SK-N-SH (cell line): ENCODE results near the gene SH2D3C. TPM values are rescaled to one million over a fixed set of nuclear protein-coding genes. Genes with fewer than 3 reads are reported as not detected.

Source experiments
- CTCF ChIA-PET: fragments of 300-600, 350-600 bp; formaldehyde crosslinking; extraction: SDS; loops from one replicate; lab custom pipeline; 2021; lab: Yijun Ruan, JAX
- POLR2A ChIA-PET: fragments of 350-600 bp; sonication (Branson Sonifier 250); formaldehyde crosslinking; extraction: SDS; loops from one replicate; lab custom pipeline; 2020; ENCODE audit warnings: antibody characterized with exemption, inconsistent platforms; lab: Yijun Ruan, JAX
- DNase-seq: peaks from one replicate; pipeline ENCODE4 v3.0.0; 2012
- H2AFZ ChIP-seq: fragments of 200-600 bp; sonication (generic); 2 replicates; pipeline ENCODE4 v1.8.1; 2016; ENCODE audit warnings: antibody characterized with exemption, mild to moderate bottlenecking, low read depth
- H3F3A ChIP-seq: fragments of 200-600 bp; sonication (generic); replicated peaks from 2 replicates; pipeline ENCODE3; 2016; ENCODE audit warnings: antibody characterized with exemption, mild to moderate bottlenecking; ENCODE audit not compliant: insufficient read depth
- H3K27ac ChIP-seq, 2 experiments: fragments of 200-500 bp in 1 of 2; fragments of 200-600 bp in 1 of 2; sonication (Bioruptor generic) in 1 of 2; sonication (generic), shearing (Covaris generic) in 1 of 2; 2 replicates each; pipeline versions ENCODE4 v1.5.1 to v1.6.1; 2014 to 2016; ENCODE audit warnings: low read depth in 2 of 2, inconsistent platforms in 1 of 2, low read length in 1 of 2, mild to moderate bottlenecking in 1 of 2, mixed read lengths in 1 of 2
- H3K27me3 ChIP-seq: fragments of 200-600 bp; sonication (generic), shearing (Covaris generic); 2 replicates; pipeline ENCODE4 v1.6.1; 2016; ENCODE audit warnings: mixed run types; ENCODE audit not compliant: insufficient read depth
- H3K36me3 ChIP-seq, 2 experiments: fragments of 200-500 bp in 1 of 2; fragments of 200-600 bp in 1 of 2; sonication (Bioruptor generic) in 1 of 2; sonication (generic) in 1 of 2; replicated peaks in 1 of 2; 2 replicates each; pipeline versions ENCODE3 to v1.5.1; 2014 to 2016; ENCODE audit warnings: low read length in 1 of 2, mild to moderate bottlenecking in 1 of 2; ENCODE audit not compliant: insufficient read depth in 2 of 2, control insufficient read depth in 1 of 2
- H3K4me1 ChIP-seq, 2 experiments: fragments of 200-500 bp in 1 of 2; fragments of 200-600 bp in 1 of 2; sonication (Bioruptor generic) in 1 of 2; sonication (generic), shearing (Covaris generic) in 1 of 2; 2 replicates each; pipeline versions ENCODE4 v1.5.1 to v1.6.1; 2014 to 2016; ENCODE audit warnings: low read depth in 1 of 2, low read length in 1 of 2, mixed run types in 1 of 2; ENCODE audit not compliant: insufficient read depth in 2 of 2, control insufficient read depth in 1 of 2
- H3K4me2 ChIP-seq: fragments of 200-600 bp; sonication (generic), shearing (Covaris generic); 2 replicates; pipeline ENCODE4 v1.6.1; 2017; ENCODE audit warnings: mixed run types
- H3K4me3 ChIP-seq, 2 experiments: fragments of 200-500 bp in 1 of 2; fragments of 200-600 bp in 1 of 2; sonication (Bioruptor generic) in 1 of 2; sonication (generic), shearing (Covaris generic) in 1 of 2; 2 replicates each; pipeline versions ENCODE4 v1.5.1 to v1.8.1; 2014 to 2016; ENCODE audit warnings: low read depth in 2 of 2, inconsistent platforms in 1 of 2, low read length in 1 of 2, mild to moderate bottlenecking in 1 of 2, mixed read lengths in 1 of 2, moderate library complexity in 1 of 2
- H3K79me2 ChIP-seq: fragments of 200-600 bp; sonication (generic); 2 replicates; pipeline ENCODE4 v1.8.1; 2017; ENCODE audit warnings: mild to moderate bottlenecking; ENCODE audit not compliant: insufficient read depth
- H3K9ac ChIP-seq: fragments of 200-600 bp; sonication (generic); 2 replicates; pipeline ENCODE4 v1.6.1; 2017; ENCODE audit warnings: mixed run types
- H3K9me2 ChIP-seq: fragments of 200-600 bp; sonication (generic); 2 replicates; pipeline ENCODE4 v1.6.1; 2017; ENCODE audit warnings: mixed run types
- H3K9me3 ChIP-seq: fragments of 200-600 bp; sonication (generic); 2 replicates; pipeline ENCODE4 v1.6.1; 2017; ENCODE audit warnings: mixed run types, mild to moderate bottlenecking, moderate library complexity
- H4K20me1 ChIP-seq: fragments of 200-600 bp; sonication (generic); 2 replicates; pipeline ENCODE4 v1.6.1; 2017; ENCODE audit warnings: mild to moderate bottlenecking, mixed run types; ENCODE audit not compliant: insufficient read depth
- CHD2 ChIP-seq: fragments of 150-350 bp; IDR thresholded peaks from 2 replicates; pipeline ENCODE4 v1.6.1; 2018; ENCODE audit warnings: low read length; ENCODE audit not compliant: partially characterized antibody
- ELF1 ChIP-seq: IDR thresholded peaks from 2 replicates; pipeline ENCODE4 v1.4.0; 2012
- EZH2phosphoT487 ChIP-seq: fragments of 200-600 bp; sonication (generic); IDR thresholded peaks from 2 replicates; pipeline ENCODE4 v1.6.1; 2017; ENCODE audit warnings: low read depth, mixed run types, mild to moderate bottlenecking, antibody characterized with exemption, moderate library complexity, borderline replicate concordance
- FOSL2 ChIP-seq: IDR thresholded peaks from 2 replicates; pipeline ENCODE4 v1.4.0; 2012; ENCODE audit warnings: low read depth, mild to moderate bottlenecking, moderate library complexity, borderline replicate concordance
- POLR2AphosphoS5 ChIP-seq: IDR thresholded peaks from 2 replicates; pipeline ENCODE4 v1.6.1; 2012; ENCODE audit warnings: low read depth, low read length
- RCOR1 ChIP-seq: fragments of 150-350 bp; IDR thresholded peaks from 2 replicates; pipeline ENCODE4 v1.6.1; 2017; ENCODE audit warnings: antibody characterized with exemption, low read length
- REST ChIP-seq: IDR thresholded peaks from 2 replicates; pipeline ENCODE4 v1.6.1; 2012; ENCODE audit warnings: mild to moderate bottlenecking, low read depth, low read length, moderate library complexity
- RXRA ChIP-seq: IDR thresholded peaks from 2 replicates; pipeline ENCODE4 v1.4.0; 2012; ENCODE audit warnings: low read depth, mild to moderate bottlenecking, borderline replicate concordance
- SMC3 ChIP-seq: IDR thresholded peaks from 2 replicates; pipeline ENCODE4 v1.6.1; 2012; ENCODE audit warnings: low read depth, low read length, improper control_type of control experiment
- TAF1 ChIP-seq: IDR thresholded peaks from 2 replicates; pipeline ENCODE4 v1.6.1; 2012; ENCODE audit warnings: low read depth, mild to moderate bottlenecking, low read length, moderate library complexity, borderline replicate concordance
- WGBS: methylation state at CpG from one replicate; pipeline ENCODE4 v1.1.6; 2017; ENCODE audit warnings: low lambda C conversion rate; 5-methylcytosine and 5-hydroxymethylcytosine counted together
- polyA plus RNA-seq, 3 experiments: library from polyadenylated mRNA; depleted of rRNA; stranded (reverse); fragments of >200 nt; gene quantifications; 2 replicates each; pipeline ENCODE4 v1.2.3, GENCODE V29; 2012

Gene SH2D3C
- polyA plus RNA-seq, 1 of the 3 experiments (the other 2 are of a cell fraction) = 0.15 TPM

GRCh38 chr9:127812936-127813675 lies 34.6 kb upstream of the SH2D3C start:
- H3K9me3 ChIP-seq = no peaks in the 10 kb centered on the region
- H3K27ac ChIP-seq = peak overlapping the region in 1 of 2 experiments; percentile 75; a peak in 1 of 4 replicates
- H3K4me1 ChIP-seq = peaks cover 0 to 33% of the 10 kb centered on the region in 2 experiments; a peak in 1 of 4 replicates
- no peak overlapping the region for H3K4me2 ChIP-seq
- peaks cover 8% of the 10 kb centered on the region for H3F3A ChIP-seq
- ChIA-PET POLR2A (no interaction called here), CTCF (interaction anchor here (1.0 to 1.6 kb wide), 2 partner anchors 10 to 107 kb away, joined by 4 to 6 read pairs; no protein-coding TSS in a partner anchor)
- H3K9ac ChIP-seq = no peak overlapping the region
- no peak for DNase-seq
- 95% methylated on average over 15 of the region's 19 CpGs for WGBS
- no peak for TF ChIP-seq TAF1
- TF ChIP-seq RXRA = no peak
- no peak for TF ChIP-seq REST
- no peak for TF ChIP-seq CHD2
- no peak for TF ChIP-seq ELF1
- no peaks in the 10 kb centered on the region for H3K27me3 ChIP-seq
- H4K20me1 ChIP-seq = no peaks in the 10 kb centered on the region
- no peak overlapping the region for H2AFZ ChIP-seq
- H3K9me2 ChIP-seq = no peaks in the 10 kb centered on the region
- H3K4me3 ChIP-seq = no peak overlapping the region
- 0 out of 2 replicates have a peak, but pooled peaks cover 3% of the 10 kb centered on the region for H3K79me2 ChIP-seq
- peaks cover 14 to 41% of the 10 kb centered on the region in 2 experiments for H3K36me3 ChIP-seq

- no peak for DNase-seq
- CTCF ChIA-PET = interaction anchor here (1.6 kb wide), 1 partner anchor 109 kb away, joined by 6 read pairs; no protein-coding TSS in a partner anchor
- no peaks in the 10 kb centered on the region for H3K27me3 ChIP-seq
- H3K9ac ChIP-seq = no peak overlapping the region
- 0 out of 2 replicates have a peak, but pooled peaks cover 3% of the 10 kb centered on the region for H3K79me2 ChIP-seq
- H3K9me2 ChIP-seq = no peaks in the 10 kb centered on the region
- H3K9me3 ChIP-seq = no peaks in the 10 kb centered on the region
- POLR2A ChIA-PET = no interaction called here
- H2AFZ ChIP-seq = no peak overlapping the region
- TF ChIP-seq EZH2phosphoT487 (no peak), FOSL2 (no peak), SMC3 (no peak), RCOR1 (no peak), CHD2 (no peak), POLR2AphosphoS5 (no peak)
- peaks cover 8% of the 10 kb centered on the region for H3F3A ChIP-seq
- H3K36me3 ChIP-seq = peaks cover 20 to 46% of the 10 kb centered on the region in 2 experiments
- H3K4me1 ChIP-seq = peaks cover 0 to 22% of the 10 kb centered on the region in 2 experiments; a peak in 1 of 4 replicates
- no peak overlapping the region for H3K27ac ChIP-seq
- H3K4me3 ChIP-seq = no peak overlapping the region
- H4K20me1 ChIP-seq = no peaks in the 10 kb centered on the region
- no peak overlapping the region for H3K4me2 ChIP-seq
- 97% methylated on average over 6 of the region's 6 CpGs for WGBS
Measured at GRCh38 chr9:127812011-127812410, 33.5 kb upstream of the SH2D3C start.
